Neural progenitor cell (in vitro differentiated cells): Measurements from ENCODE around the gene LRRIQ3.

Experiments
- EZH2 ChIP-seq: fragments of 200-600 bp; sonication (generic); IDR thresholded peaks from 2 replicates; pipeline ENCODE4 v1.6.1; 2017; ENCODE audit warnings: antibody characterized with exemption, mild to moderate bottlenecking, moderate library complexity
- TF ChIP-seq, protein P1 (sequence below): fragments of 200-600 bp; sonication (generic); IDR thresholded peaks from 2 replicates; pipeline ENCODE4 v1.5.1; 2017; ENCODE audit warnings: antibody characterized with exemption, mild to moderate bottlenecking

DNA sequence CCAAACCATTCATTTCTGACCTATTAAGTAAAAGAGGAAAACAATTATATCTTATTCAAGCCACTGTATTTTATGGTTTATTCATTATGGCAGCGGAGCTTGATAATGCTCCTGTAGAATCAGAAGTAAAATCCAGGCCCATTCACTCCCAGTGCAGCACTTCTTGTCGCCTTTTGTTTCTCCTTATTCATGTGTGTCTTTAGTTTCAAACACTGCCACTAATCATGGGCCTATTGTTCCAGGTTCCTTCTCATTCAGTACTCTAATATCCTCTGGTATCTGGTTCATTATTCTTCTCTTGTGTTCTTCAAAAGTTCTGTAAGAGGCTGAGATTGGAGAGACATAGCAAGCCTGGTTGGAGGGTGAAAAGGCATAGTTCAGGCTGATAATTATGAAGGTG lies 218.3 kb downstream of the LRRIQ3 start:
- TF ChIP-seq, protein P1, sequence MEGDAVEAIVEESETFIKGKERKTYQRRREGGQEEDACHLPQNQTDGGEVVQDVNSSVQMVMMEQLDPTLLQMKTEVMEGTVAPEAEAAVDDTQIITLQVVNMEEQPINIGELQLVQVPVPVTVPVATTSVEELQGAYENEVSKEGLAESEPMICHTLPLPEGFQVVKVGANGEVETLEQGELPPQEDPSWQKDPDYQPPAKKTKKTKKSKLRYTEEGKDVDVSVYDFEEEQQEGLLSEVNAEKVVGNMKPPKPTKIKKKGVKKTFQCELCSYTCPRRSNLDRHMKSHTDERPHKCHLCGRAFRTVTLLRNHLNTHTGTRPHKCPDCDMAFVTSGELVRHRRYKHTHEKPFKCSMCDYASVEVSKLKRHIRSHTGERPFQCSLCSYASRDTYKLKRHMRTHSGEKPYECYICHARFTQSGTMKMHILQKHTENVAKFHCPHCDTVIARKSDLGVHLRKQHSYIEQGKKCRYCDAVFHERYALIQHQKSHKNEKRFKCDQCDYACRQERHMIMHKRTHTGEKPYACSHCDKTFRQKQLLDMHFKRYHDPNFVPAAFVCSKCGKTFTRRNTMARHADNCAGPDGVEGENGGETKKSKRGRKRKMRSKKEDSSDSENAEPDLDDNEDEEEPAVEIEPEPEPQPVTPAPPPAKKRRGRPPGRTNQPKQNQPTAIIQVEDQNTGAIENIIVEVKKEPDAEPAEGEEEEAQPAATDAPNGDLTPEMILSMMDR, result no peak
- TF ChIP-seq EZH2, result no peak
